K562 (cell line): ENCODE data around the gene FADS6. TPM values are rescaled to one million over a fixed set of nuclear protein-coding genes. Genes with fewer than 3 reads are reported as not detected.
A peak's percentile ranks its signal among the peaks of the same experiment; 100 is the strongest.

Experiments used
- BCL6 ChIP-seq: fragments of 250-450 bp; sonication (Bioruptor Pico); IDR thresholded peaks from 2 replicates; pipeline ENCODE4 v1.4.0; 2020
- BDP1 ChIP-seq: IDR thresholded peaks from 3 replicates; pipeline ENCODE4 v1.6.1; 2011; ENCODE audit not compliant: insufficient read length, insufficient read depth
- CEBPB ChIP-seq: fragments of 450-650 bp; IDR thresholded peaks from 2 replicates; pipeline ENCODE4 v1.6.1; 2016; ENCODE audit warnings: missing genetic modification characterization, missing compliant biosample characterization
- CEBPG ChIP-seq, 3 experiments: fragments of 200-800 bp in 1 of 3; sonication (Bioruptor generic) in 1 of 3; sonication (generic) in 1 of 3; formaldehyde crosslinking in 1 of 3; IDR thresholded peaks in 2 of 3; conservative IDR thresholded peaks in 1 of 3; 2 replicates each; pipeline versions ENCODE4 v1.6.1 to v1.8.0; 2016 to 2022; ENCODE audit warnings: missing compliant biosample characterization in 2 of 3, missing genetic modification characterization in 2 of 3, mild to moderate bottlenecking in 1 of 3, missing genetic modification reagents in 1 of 3
- DMBX1 ChIP-seq: fragments of 250-450 bp; sonication (Bioruptor Pico); IDR thresholded peaks from 2 replicates; pipeline ENCODE4 v1.8.0; 2022; ENCODE audit warnings: inconsistent platforms, mild to moderate bottlenecking, moderate library complexity, borderline replicate concordance
- EHMT2 ChIP-seq: fragments of 450-650 bp; IDR thresholded peaks from 2 replicates; pipeline ENCODE4 v1.6.1; 2018; ENCODE audit warnings: antibody characterized with exemption
- FOXK2 ChIP-seq, 2 experiments: fragments of 450-650 bp; IDR thresholded peaks in 1 of 2; conservative IDR thresholded peaks in 1 of 2; 2 replicates each; pipeline ENCODE4 v1.6.1; 2016; ENCODE audit warnings: low read depth in 2 of 2, mild to moderate bottlenecking in 1 of 2
- HMG20B ChIP-seq: fragments of 250-450 bp; sonication (Bioruptor Pico); IDR thresholded peaks from 2 replicates; pipeline ENCODE4 v1.5.0; 2021; ENCODE audit warnings: mild to moderate bottlenecking
- IFI16 ChIP-seq: fragments of 250-450 bp; sonication (Bioruptor Pico); IDR thresholded peaks from 2 replicates; pipeline ENCODE4 v2.1.2; 2022; ENCODE audit warnings: mild to moderate bottlenecking, inconsistent platforms
- ILK ChIP-seq: fragments of 450-650 bp; IDR thresholded peaks from 2 replicates; pipeline ENCODE4 v1.6.1; 2016; ENCODE audit warnings: missing genetic modification characterization, low read depth, mild to moderate bottlenecking, missing compliant biosample characterization, moderate library complexity, borderline replicate concordance
- IRF2 ChIP-seq: sonication (generic); formaldehyde crosslinking; IDR thresholded peaks from 2 replicates; pipeline ENCODE4 v1.8.1; 2022; ENCODE audit warnings: mild to moderate bottlenecking, missing genetic modification reagents
- MYC ChIP-seq, 2 experiments: fragments of 250-450 bp in 1 of 2; sonication (Bioruptor Pico) in 1 of 2; IDR thresholded peaks; 2 replicates each; pipeline versions ENCODE4 v1.5.1 to v1.6.1; 2012 to 2021; ENCODE audit warnings: low read depth in 2 of 2, borderline replicate concordance in 1 of 2, improper control_type of control experiment in 1 of 2, low read length in 1 of 2, mild to moderate bottlenecking in 1 of 2, moderate library complexity in 1 of 2
- PCBP1 ChIP-seq: fragments of 200-400 bp; formaldehyde crosslinking; IDR thresholded peaks from 2 replicates; pipeline ENCODE4 v1.6.1; 2018; ENCODE audit warnings: mild to moderate bottlenecking, low read depth, low read length; ENCODE audit not compliant: poor library complexity, severe bottlenecking
- PHF20 ChIP-seq: fragments of 450-650 bp; IDR thresholded peaks from 2 replicates; pipeline ENCODE4 v1.6.1; 2018; ENCODE audit not compliant: partially characterized antibody
- PHF8 ChIP-seq: fragments of 200-600 bp; sonication (generic); IDR thresholded peaks from 2 replicates; pipeline ENCODE4 v1.6.1; 2012; ENCODE audit warnings: mixed run types, mild to moderate bottlenecking, inconsistent platforms, low read length, moderate library complexity, borderline replicate concordance
- RB1 ChIP-seq: fragments of 450-650 bp; IDR thresholded peaks from 2 replicates; pipeline ENCODE4 v1.6.1; 2017; ENCODE audit warnings: low read depth, mild to moderate bottlenecking
- SUPT5H ChIP-seq: fragments of 450-650 bp; IDR thresholded peaks from 2 replicates; pipeline ENCODE4 v1.6.1; 2016
- TAF15 ChIP-seq: fragments of 200-400 bp; formaldehyde crosslinking; IDR thresholded peaks from 2 replicates; pipeline ENCODE4 v1.6.1; 2017; ENCODE audit warnings: mild to moderate bottlenecking, low read depth, low read length, moderate library complexity
- TARDBP ChIP-seq: fragments of 450-650 bp; IDR thresholded peaks from 2 replicates; pipeline ENCODE4 v1.6.1; 2016
- THRAP3 ChIP-seq: fragments of 450-650 bp; IDR thresholded peaks from 2 replicates; pipeline ENCODE4 v1.6.1; 2016; ENCODE audit warnings: mild to moderate bottlenecking, inconsistent platforms, borderline replicate concordance
- ZBTB11 ChIP-seq, 3 experiments: fragments of 200-800 bp in 1 of 3; fragments of 250-450 bp in 1 of 3; fragments of 450-650 bp in 1 of 3; sonication (Bioruptor Pico) in 1 of 3; sonication (Bioruptor generic) in 1 of 3; formaldehyde crosslinking in 1 of 3; IDR thresholded peaks; 2 replicates each; pipeline versions ENCODE4 v1.6.1 to v1.8.0; 2016 to 2022; ENCODE audit warnings: mild to moderate bottlenecking in 2 of 3, missing genetic modification characterization in 2 of 3, missing compliant biosample characterization in 1 of 3, moderate library complexity in 1 of 3
- ZNF124 ChIP-seq: sonication (generic); formaldehyde crosslinking; IDR thresholded peaks from 2 replicates; pipeline ENCODE4 v1.8.1; 2022; ENCODE audit warnings: missing genetic modification reagents
- ZNF133 ChIP-seq: fragments of 250-450 bp; sonication (Bioruptor Pico); IDR thresholded peaks from 2 replicates; pipeline ENCODE4 v1.4.0; 2020; ENCODE audit warnings: mild to moderate bottlenecking
- ZNF263 ChIP-seq: sonication (generic); formaldehyde crosslinking; IDR thresholded peaks from 2 replicates; pipeline ENCODE4 v1.8.0; 2022; ENCODE audit warnings: mild to moderate bottlenecking, missing genetic modification reagents, borderline replicate concordance
- ZNF695 ChIP-seq: fragments of 450-650 bp; formaldehyde crosslinking; IDR thresholded peaks from 2 replicates; pipeline ENCODE4 v1.4.0; 2020; ENCODE audit warnings: mild to moderate bottlenecking, moderate library complexity
- polyA plus RNA-seq, 8 experiments: library from polyadenylated mRNA; depleted of rRNA in 4 of 8; stranded (reverse) in 5 of 8; unstranded in 3 of 8; fragments of >200 nt; fragmentation: Nextera tagmentation in 2 of 8; fragmentation: Illumina TruSeq in 1 of 8; extraction: Ambion mirVana in 2 of 8; extraction: Trizol in 1 of 8; gene quantifications; 2 replicates each; pipeline versions ENCODE4 v1.2.1 to v1.2.3, GENCODE V29; 2011 to 2014; ENCODE audit warnings: inconsistent platforms in 1 of 8, missing spikeins in 1 of 8
- total RNA-seq, 7 experiments: library from RNA; depleted of rRNA in 6 of 7; stranded (reverse); fragments of >200 nt in 6 of 7; fragmentation: Illumina TruSeq in 2 of 7; extraction: Trizol in 2 of 7; gene quantifications; 2 replicates each; pipeline versions ENCODE4 v1.2.1 to v1.2.3, GENCODE V29; 2011 to 2021; ENCODE audit warnings: low replicate concordance in 1 of 7

Gene FADS6
- total and polyA plus RNA-seq, 9 of the 15 experiments (the other 6 are each of a cell fraction or from before 2014, with no cell fraction given): 0.18 to 0.22 TPM; not detected in 7

- TF ChIP-seq RB1 (peak; percentile 95), BCL6 (CRISPR knock-in tag) (no peak), IFI16 (CRISPR knock-in tag) (no peak), ZBTB11 (CRISPR knock-in tag; IDR thresholded peaks at IDR 0.05) (no peak), FOXK2 (conservative IDR thresholded peaks at IDR 0.05 in 1 of 2, IDR thresholded peaks at IDR 0.05 in 1 of 2; ENCODE audit: low read depth in 2 of 2) (peak; percentile 92 to 94), CEBPB (peak; percentile 96), ZNF695 (CRISPR knock-in tag) (0 out of 2 replicates have a peak, but pooled peaks have one; percentile 74), SUPT5H (peak; percentile 88), ZNF124 (no peak), ILK (tag) (no peak), THRAP3 (no peak), BDP1 (no peak), ZNF133 (CRISPR knock-in tag) (0 out of 2 replicates have a peak, but pooled peaks have one; percentile 17), PHF20 (peak; percentile 90), DMBX1 (CRISPR knock-in tag) (0 out of 2 replicates have a peak, but pooled peaks have one; percentile 41), PHF8 (peak; percentile 65; the same call in 1 of the 2 replicates), TARDBP (peak; percentile 96), MYC (IDR thresholded peaks at IDR 0.05; ENCODE audit: low read depth, low read length) (peak; percentile 56), MYC (CRISPR knock-in tag; IDR thresholded peaks at IDR 0.05; ENCODE audit: borderline replicate concordance, low read depth) (peak; percentile 42; the same call in 1 of the 2 replicates), IRF2 (CRISPR knock-in tag) (no peak), PCBP1 (peak; percentile 14), TAF15 (no peak), ZNF263 (CRISPR knock-in tag) (no peak; the same call in 1 of the 2 replicates), CEBPG (CRISPR knock-in tag; IDR thresholded peaks at IDR 0.05) (peak; percentile 99), CEBPG (tag; conservative IDR thresholded peaks at IDR 0.05 in 1 of 2, IDR thresholded peaks at IDR 0.05 in 1 of 2) (peak; percentile 89), EHMT2 (no peak), HMG20B (CRISPR knock-in tag) (no peak)
Measured at GRCh38 chr17:74873037-74873873, 20.2 kb downstream of the FADS6 start (continued).
